ENCODE results near the gene SUCLG2.

DNA sequence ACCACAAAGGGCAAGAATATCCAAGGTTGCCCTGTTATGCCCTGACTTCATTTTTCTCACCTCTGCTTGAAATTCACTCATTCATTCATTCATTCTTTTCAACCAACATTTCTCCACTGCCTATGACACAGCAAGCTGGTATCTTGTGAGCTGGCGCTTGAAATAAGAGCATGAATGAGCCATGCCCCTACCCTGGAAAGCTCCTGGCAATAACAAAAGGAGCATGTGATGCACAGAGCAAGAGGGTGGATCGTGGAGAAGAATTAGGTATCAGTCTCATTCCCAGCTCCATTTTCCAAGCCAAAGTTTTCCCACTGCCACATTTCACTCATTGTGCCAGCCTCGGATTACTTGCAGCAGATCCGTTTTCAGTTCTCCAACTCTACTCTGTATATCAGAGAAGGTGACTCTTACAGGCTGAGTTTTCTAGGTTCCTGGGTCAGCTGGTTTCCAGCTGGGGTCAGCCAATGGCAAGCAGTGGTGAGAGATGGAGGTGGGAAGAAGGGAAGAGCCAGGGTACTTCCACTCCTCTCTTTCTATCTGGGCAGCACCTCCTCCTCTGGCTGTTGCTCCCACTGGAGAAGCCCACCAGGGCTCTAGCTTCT, 144.8 kb downstream of the SUCLG2 start:
- TF ChIP-seq, protein P1, sequence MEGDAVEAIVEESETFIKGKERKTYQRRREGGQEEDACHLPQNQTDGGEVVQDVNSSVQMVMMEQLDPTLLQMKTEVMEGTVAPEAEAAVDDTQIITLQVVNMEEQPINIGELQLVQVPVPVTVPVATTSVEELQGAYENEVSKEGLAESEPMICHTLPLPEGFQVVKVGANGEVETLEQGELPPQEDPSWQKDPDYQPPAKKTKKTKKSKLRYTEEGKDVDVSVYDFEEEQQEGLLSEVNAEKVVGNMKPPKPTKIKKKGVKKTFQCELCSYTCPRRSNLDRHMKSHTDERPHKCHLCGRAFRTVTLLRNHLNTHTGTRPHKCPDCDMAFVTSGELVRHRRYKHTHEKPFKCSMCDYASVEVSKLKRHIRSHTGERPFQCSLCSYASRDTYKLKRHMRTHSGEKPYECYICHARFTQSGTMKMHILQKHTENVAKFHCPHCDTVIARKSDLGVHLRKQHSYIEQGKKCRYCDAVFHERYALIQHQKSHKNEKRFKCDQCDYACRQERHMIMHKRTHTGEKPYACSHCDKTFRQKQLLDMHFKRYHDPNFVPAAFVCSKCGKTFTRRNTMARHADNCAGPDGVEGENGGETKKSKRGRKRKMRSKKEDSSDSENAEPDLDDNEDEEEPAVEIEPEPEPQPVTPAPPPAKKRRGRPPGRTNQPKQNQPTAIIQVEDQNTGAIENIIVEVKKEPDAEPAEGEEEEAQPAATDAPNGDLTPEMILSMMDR (IDR thresholded peaks at IDR 0.05; ENCODE audit: insufficient read depth, low read length), result no peak
- TF ChIP-seq, protein P2, sequence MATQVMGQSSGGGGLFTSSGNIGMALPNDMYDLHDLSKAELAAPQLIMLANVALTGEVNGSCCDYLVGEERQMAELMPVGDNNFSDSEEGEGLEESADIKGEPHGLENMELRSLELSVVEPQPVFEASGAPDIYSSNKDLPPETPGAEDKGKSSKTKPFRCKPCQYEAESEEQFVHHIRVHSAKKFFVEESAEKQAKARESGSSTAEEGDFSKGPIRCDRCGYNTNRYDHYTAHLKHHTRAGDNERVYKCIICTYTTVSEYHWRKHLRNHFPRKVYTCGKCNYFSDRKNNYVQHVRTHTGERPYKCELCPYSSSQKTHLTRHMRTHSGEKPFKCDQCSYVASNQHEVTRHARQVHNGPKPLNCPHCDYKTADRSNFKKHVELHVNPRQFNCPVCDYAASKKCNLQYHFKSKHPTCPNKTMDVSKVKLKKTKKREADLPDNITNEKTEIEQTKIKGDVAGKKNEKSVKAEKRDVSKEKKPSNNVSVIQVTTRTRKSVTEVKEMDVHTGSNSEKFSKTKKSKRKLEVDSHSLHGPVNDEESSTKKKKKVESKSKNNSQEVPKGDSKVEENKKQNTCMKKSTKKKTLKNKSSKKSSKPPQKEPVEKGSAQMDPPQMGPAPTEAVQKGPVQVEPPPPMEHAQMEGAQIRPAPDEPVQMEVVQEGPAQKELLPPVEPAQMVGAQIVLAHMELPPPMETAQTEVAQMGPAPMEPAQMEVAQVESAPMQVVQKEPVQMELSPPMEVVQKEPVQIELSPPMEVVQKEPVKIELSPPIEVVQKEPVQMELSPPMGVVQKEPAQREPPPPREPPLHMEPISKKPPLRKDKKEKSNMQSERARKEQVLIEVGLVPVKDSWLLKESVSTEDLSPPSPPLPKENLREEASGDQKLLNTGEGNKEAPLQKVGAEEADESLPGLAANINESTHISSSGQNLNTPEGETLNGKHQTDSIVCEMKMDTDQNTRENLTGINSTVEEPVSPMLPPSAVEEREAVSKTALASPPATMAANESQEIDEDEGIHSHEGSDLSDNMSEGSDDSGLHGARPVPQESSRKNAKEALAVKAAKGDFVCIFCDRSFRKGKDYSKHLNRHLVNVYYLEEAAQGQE (IDR thresholded peaks at IDR 0.05; ENCODE audit: insufficient replicate concordance, low read depth), result no peak
- TF ChIP-seq POLR2AphosphoS5 (IDR thresholded peaks at IDR 0.05; ENCODE audit: low read depth), result no peak

Data from HL-60 (cell line).